HEK293T (cell line): ENCODE measurements around the gene GPN3.
A peak's percentile ranks its signal among the peaks of the same experiment; 100 is the strongest.
"Not testable (repeated sequence)": the region's sequence is repeated elsewhere in the genome, so short reads cannot be mapped to it uniquely, and the experiment has no call there.

ENCODE experiments used
- CTCF ChIA-PET: fragments of 350-600 bp; formaldehyde crosslinking; extraction: SDS; loops from one replicate; lab custom pipeline; 2021; ENCODE audit warnings: antibody characterized with exemption, inconsistent platforms; lab: Yijun Ruan, JAX
- POLR2A ChIA-PET: fragments of 350-600 bp; formaldehyde crosslinking; extraction: SDS; loops from one replicate; lab custom pipeline; 2020; ENCODE audit warnings: antibody characterized with exemption, inconsistent platforms; lab: Yijun Ruan, JAX
- DNase-seq: peaks from one replicate; pipeline ENCODE4 v3.0.0; 2012; ENCODE audit warnings: mixed read lengths; ENCODE audit errors: extremely low spot score
- ARNT ChIP-seq: fragments of 450-650 bp; IDR thresholded peaks from 2 replicates; pipeline ENCODE4 v1.6.1; 2017; ENCODE audit warnings: mild to moderate bottlenecking
- BHLHE40 ChIP-seq: fragments of 450-650 bp; IDR thresholded peaks from 2 replicates; pipeline ENCODE4 v1.6.1; 2016; ENCODE audit warnings: mild to moderate bottlenecking, moderate library complexity, borderline replicate concordance
- CTBP1 ChIP-seq: fragments of 450-650 bp; IDR thresholded peaks from 2 replicates; pipeline ENCODE4 v1.6.1; 2016; ENCODE audit warnings: borderline replicate concordance
- ELF4 ChIP-seq: fragments of 450-650 bp; IDR thresholded peaks from 2 replicates; pipeline ENCODE4 v1.6.1; 2017; ENCODE audit warnings: antibody characterized with exemption
- FOXA1 ChIP-seq: fragments of 450-650 bp; IDR thresholded peaks from 2 replicates; pipeline ENCODE4 v1.6.1; 2016; ENCODE audit warnings: mild to moderate bottlenecking
- FOXK2 ChIP-seq: fragments of 450-650 bp; IDR thresholded peaks from 2 replicates; pipeline ENCODE4 v1.6.1; 2016; ENCODE audit warnings: mild to moderate bottlenecking
- FOXM1 ChIP-seq: fragments of 450-650 bp; IDR thresholded peaks from 2 replicates; pipeline ENCODE4 v1.6.1; 2017; ENCODE audit warnings: mild to moderate bottlenecking, borderline replicate concordance
- HDGF ChIP-seq: fragments of 450-650 bp; IDR thresholded peaks from 2 replicates; pipeline ENCODE4 v1.6.1; 2017; ENCODE audit warnings: antibody characterized with exemption, borderline replicate concordance
- L3MBTL2 ChIP-seq: fragments of 450-650 bp; conservative IDR thresholded peaks from 2 replicates; pipeline ENCODE4 v1.6.1; 2016; ENCODE audit warnings: mild to moderate bottlenecking
- LEF1 ChIP-seq: fragments of 450-650 bp; IDR thresholded peaks from 2 replicates; pipeline ENCODE4 v1.6.1; 2017; ENCODE audit warnings: mild to moderate bottlenecking, borderline replicate concordance
- NFRKB ChIP-seq: fragments of 450-650 bp; IDR thresholded peaks from 2 replicates; pipeline ENCODE4 v1.6.1; 2016; ENCODE audit warnings: mild to moderate bottlenecking, moderate library complexity
- SP1 ChIP-seq: fragments of 450-650 bp; IDR thresholded peaks from 2 replicates; pipeline ENCODE4 v1.6.1; 2017
- SUZ12 ChIP-seq: fragments of 450-650 bp; IDR thresholded peaks from 2 replicates; pipeline ENCODE4 v1.6.1; 2016; ENCODE audit warnings: mild to moderate bottlenecking
- TARDBP ChIP-seq: fragments of 450-650 bp; IDR thresholded peaks from 2 replicates; pipeline ENCODE4 v1.6.1; 2016
- ZNF384 ChIP-seq: fragments of 450-650 bp; IDR thresholded peaks from 2 replicates; pipeline ENCODE4 v1.6.1; 2016
- TF ChIP-seq, protein P1 (sequence below): fragments of 450-650 bp; IDR thresholded peaks from 2 replicates; pipeline ENCODE4 v1.6.1; 2016

GPN3 gene

DNA sequence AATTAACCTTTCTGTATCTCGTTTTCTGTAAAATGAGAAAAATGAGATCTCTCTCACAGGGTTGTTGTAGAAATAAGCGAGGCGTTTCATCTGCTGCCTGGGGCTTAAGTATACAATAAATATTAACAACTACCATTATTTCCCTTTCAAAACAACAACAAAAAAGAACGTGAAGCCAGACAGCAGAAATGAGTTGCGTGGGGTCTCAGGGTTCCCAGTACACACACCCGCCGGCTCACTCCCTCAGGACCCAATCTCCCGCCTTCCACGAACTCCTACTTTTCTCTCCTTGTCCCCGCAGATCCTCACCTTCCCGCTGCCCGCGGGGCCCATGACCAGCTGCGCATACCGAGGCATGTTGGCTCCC is 227 bp downstream of the GPN3 start:
- POLR2A ChIA-PET = interaction anchor here (0.6 to 3.8 kb wide), 27 partner anchors 10 to 418 kb away, joined by 3 to 49 read pairs (median 4); partner anchors contain the start of genes ANAPC7, ARPC3, PPP1CC and RAD9B
- DNase-seq = no peak
- no peak for TF ChIP-seq HDGF
- CTCF ChIA-PET = interaction anchor here (1.3 to 1.7 kb wide), 3 partner anchors 18 to 133 kb away, joined by 5 to 9 read pairs (median 9); partner anchors contain the start of gene ARPC3

DNA sequence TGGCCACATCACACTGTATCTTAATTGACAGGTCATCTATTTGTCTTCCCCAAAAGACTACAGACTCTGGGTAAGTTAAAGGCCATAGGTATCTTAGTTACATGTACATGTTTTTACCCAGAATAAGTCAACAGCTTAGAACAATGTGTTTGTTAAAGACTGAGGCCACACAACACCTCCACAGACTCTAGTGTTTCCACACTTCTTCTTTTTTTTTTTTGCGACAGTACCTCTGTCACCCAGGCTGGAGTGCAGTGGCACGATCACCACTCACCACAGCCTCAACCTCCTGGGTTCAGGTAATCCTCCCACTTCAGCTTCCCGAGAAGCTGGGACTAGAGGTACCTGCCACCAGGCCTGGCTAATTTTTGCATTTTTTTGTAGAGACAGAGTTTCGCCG is 1.3 kb downstream of the GPN3 start:
- no peak for DNase-seq
- ChIA-PET POLR2A (interaction anchor here (0.9 kb wide), 1 partner anchor 147 kb away, joined by 3 read pairs; the partner anchor contains the start of gene TCTN1), CTCF (interaction anchor here (0.6 to 1.6 kb wide), 2 partner anchors 17 to 360 kb away, joined by 3 to 7 read pairs; partner anchors contain the start of gene ARPC3)
- TF ChIP-seq FOXK2 (no peak), ELF4 (no peak), BHLHE40 (no peak), SUZ12 (no peak), LEF1 (no peak), FOXM1 (no peak), FOXA1 (no peak), ARNT (no peak), L3MBTL2 (no peak)

DNA sequence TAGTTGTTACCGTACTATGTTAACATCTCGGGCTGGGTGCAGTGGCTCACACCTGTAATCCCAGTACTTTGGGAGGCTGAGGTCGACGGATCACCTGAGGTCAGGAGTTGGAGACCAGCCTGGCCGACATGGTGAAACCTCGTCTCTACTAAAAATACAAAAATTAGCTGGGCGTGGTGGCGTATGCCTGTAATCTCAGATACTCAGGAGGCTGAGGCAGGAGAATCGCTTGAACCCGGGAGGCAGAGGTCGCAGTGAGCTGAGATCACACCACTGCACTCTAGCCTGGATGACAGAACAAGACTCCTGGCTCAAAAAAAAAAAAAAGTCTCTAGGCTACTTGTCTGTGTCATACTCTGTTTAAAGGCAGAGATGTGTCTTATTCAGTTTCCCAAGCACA is 2.3 kb downstream of the GPN3 start:
- ChIA-PET POLR2A (interaction anchor here (0.7 to 0.9 kb wide), 2 partner anchors 16 to 148 kb away, joined by 3 to 4 read pairs; partner anchors contain the start of genes ARPC3 and TCTN1), CTCF (interaction anchor here (1.6 kb wide), 1 partner anchor 16 kb away, joined by 7 read pairs; the partner anchor contains the start of gene ARPC3)
- not testable (repeated sequence) for DNase-seq

DNA sequence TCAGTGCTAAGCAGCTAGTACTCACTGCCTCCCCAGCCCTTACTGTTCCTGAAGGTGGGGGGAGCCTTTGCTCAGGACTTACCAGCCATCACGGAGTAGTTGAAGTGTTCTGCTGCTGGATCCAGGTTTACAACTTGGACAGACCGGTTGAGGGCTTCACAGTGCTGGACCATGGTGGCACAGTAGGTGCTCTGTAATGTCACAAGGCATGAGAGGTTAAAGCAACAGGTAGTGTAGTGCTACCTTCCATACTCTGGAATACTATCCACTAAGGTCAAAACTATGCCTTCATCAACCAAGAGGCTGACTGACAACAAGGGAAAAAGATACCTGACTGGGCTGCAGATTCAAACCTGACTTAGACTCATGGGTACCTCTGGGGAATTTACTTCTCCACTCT is 3.0 kb downstream of the GPN3 start:
- POLR2A ChIA-PET = no interaction called here
- no peak for TF ChIP-seq ELF4
- TF ChIP-seq FOXK2 = no peak
- TF ChIP-seq BHLHE40 = no peak
- no peak for TF ChIP-seq HDGF
- TF ChIP-seq TARDBP = no peak
- no peak for TF ChIP-seq ZNF384
- no peak for TF ChIP-seq FOXM1
- TF ChIP-seq LEF1 = no peak
- no peak for TF ChIP-seq CTBP1
- no peak for TF ChIP-seq FOXA1
- DNase-seq = no peak
- CTCF ChIA-PET = no interaction called here

DNA sequence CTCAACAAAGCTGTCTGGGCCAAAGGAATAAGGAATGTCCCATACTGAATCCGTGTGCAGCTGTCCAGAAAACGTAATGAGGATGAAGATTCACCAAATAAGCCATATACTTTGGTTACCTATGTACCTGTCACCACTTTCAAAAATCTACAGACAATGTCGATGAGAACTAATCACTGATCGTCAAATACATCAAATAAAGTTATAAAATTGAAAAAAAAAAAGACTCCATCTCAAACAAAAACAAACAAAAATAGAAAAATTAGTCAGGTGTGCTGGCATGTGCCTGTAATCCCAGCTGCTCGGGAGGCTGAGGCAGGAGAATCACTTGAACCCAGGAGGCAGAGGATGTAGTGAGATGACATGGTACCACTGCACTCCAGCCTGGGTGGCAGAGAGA is 6.9 kb downstream of the GPN3 start:
- CTCF ChIA-PET = not testable (repeated sequence)

DNA sequence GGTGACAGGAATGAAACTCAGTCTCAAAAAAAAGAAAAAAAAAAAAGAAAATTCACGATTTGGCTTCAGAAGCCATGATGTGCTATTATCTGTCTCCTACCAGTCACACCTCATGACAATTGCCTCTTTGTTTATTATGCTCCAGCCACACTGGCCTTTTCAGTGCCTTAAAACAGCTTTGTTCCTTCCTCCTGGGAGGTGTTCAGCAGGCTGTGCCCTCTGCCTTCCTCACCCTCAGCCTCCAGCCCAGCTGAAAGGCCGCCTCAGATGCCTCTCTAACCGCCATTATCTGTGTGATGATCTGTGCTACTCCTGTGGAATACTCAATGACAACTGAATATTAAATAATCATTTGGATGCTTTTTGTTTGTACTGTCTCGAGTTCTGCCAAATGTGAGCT is 9.3 kb downstream of the GPN3 start:
- TF ChIP-seq HDGF (no peak), ARNT (no peak), SUZ12 (no peak), FOXM1 (no peak), ZNF384 (no peak), BHLHE40 (no peak), NFRKB (no peak), LEF1 (no peak), L3MBTL2 (no peak), TARDBP (no peak), ELF4 (no peak), FOXA1 (no peak), SP1 (no peak), FOXK2 (no peak), CTBP1 (no peak)
- TF ChIP-seq, protein P1, sequence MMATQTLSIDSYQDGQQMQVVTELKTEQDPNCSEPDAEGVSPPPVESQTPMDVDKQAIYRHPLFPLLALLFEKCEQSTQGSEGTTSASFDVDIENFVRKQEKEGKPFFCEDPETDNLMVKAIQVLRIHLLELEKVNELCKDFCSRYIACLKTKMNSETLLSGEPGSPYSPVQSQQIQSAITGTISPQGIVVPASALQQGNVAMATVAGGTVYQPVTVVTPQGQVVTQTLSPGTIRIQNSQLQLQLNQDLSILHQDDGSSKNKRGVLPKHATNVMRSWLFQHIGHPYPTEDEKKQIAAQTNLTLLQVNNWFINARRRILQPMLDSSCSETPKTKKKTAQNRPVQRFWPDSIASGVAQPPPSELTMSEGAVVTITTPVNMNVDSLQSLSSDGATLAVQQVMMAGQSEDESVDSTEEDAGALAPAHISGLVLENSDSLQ = no peak
- no peak for DNase-seq
- POLR2A ChIA-PET = interaction anchor here (1.2 to 3.0 kb wide), 2 partner anchors 8 to 10 kb away, joined by 8 to 12 read pairs; partner anchors contain the start of genes ARPC3, FAM216A and GPN3
- CTCF ChIA-PET = interaction anchor here (0.6 kb wide), 1 partner anchor 27 kb away, joined by 5 read pairs; no protein-coding TSS in a partner anchor

More for the DNA sequence above, 6.9 kb downstream of the GPN3 start:
- TF ChIP-seq ZNF384 = peak; percentile 64; the same call in 1 of the 2 replicates
- not testable (repeated sequence) for DNase-seq
- POLR2A ChIA-PET = interaction anchor here (1.3 kb wide), 1 partner anchor 11 kb away, joined by 5 read pairs; the partner anchor contains the start of gene ARPC3

DNA sequence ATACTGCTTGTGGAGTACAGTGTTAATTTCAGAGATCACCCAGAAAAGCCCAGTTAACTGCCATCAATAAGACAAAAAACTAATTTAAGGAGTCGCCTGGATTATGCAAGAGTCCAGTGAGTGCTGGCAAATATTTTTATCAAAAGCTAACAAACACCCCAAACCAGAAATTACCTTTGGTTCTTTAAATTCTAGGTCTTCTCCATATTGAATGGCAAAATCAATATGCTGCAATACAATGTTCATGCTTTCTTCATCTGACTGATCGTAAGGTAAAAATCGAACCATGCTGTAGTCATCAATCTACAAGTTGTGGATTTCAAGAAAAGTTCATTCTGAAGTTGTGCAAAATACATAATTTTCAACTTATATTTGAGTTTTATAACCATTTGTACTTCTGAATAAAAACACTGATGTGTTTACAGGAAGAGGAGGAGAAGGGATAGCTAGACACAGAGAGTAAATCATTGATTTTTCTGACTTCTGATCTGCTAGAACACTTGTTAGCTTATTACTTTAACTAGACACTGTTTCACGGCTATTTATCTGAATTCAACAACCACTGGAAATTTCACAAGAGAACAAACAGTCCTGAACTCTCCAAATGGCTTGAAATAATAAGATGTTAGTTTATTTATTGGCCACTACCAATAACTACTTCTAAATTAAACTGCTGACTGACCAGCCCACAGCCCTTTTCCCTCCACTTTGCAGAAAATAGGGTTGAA is 14.3 kb downstream of the GPN3 start:
- CTCF ChIA-PET = interaction anchor here (1.0 kb wide), 1 partner anchor 22 kb away, joined by 3 read pairs; no protein-coding TSS in a partner anchor

More for the DNA sequence above, 14.3 kb downstream of the GPN3 start:
- TF ChIP-seq, protein P1 = no peak
- TF ChIP-seq HDGF (no peak), CTBP1 (no peak), ARNT (no peak), SP1 (no peak), SUZ12 (no peak), NFRKB (no peak), ELF4 (no peak), FOXK2 (no peak), TARDBP (no peak), BHLHE40 (no peak), ZNF384 (no peak)
- DNase-seq = no peak
- POLR2A ChIA-PET = interaction anchor here (1.9 kb wide), 1 partner anchor 15 kb away, joined by 12 read pairs; the partner anchor contains the start of genes FAM216A and GPN3
